ENCODE results near the gene TRMT2A.
A peak's percentile ranks its signal among the peaks of the same experiment; 100 is the strongest.

Gene TRMT2A

DNA sequence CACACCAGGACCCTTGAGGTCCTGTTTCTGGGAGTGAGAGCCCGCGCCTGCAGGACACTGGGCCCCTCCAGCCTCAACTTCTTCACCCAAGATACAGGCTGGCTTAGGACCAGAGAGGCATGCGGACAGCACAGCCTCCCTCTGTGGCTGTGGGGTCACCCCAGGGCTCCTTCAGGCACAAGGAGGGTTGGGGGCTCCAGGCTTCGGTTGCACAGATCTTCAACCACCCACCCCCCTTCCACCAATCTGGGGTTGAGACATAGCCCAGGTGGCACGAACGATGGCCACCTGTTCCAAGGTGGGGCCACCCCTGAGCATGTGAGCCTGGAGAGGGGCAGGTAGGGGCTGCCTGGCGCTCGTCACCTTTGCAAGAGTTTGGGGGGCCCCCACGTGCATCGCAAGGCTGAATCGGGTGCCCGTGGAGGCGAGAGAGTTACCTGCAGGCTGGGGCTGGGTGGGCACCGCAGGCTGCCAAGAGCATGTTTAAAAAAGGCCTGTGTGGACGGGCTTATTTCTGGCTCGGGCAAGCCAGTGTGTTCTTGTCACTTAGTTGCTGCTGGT, 15.7 kb upstream of the TRMT2A start:
- Histone ChIP-seq H4K20me1 (ENCODE audit: insufficient read depth, low read length, poor library complexity, severe bottlenecking) (peaks cover 20% of the 10 kb centered on the region), H3K4me3 (ENCODE audit: low read length, poor library complexity, severe bottlenecking) (peak overlapping the region; percentile 78), H3K4me2 (ENCODE audit: low read depth, low read length, poor library complexity, severe bottlenecking) (peak overlapping the region; percentile 86), H3K36me3 (ENCODE audit: insufficient read depth, low read length) (peaks cover 11% of the 10 kb centered on the region; the same call in 1 of the 2 replicates), H3K9me3 (ENCODE audit: insufficient read depth, low read depth, low read length) (no peaks in the 10 kb centered on the region), H3F3A (ENCODE audit: low read depth) (0 out of 2 replicates have a peak, but pooled peaks cover 2% of the 10 kb centered on the region), H3K9me2 (replicated peaks; ENCODE audit: low read depth, low read length) (no peaks in the 10 kb centered on the region), H3K27me3 (ENCODE audit: insufficient read depth, low read length, poor library complexity, severe bottlenecking) (no peaks in the 10 kb centered on the region), H3K9ac (ENCODE audit: low read depth, low read length, poor library complexity, severe bottlenecking) (peak overlapping the region; percentile 71), H3K4me1 (ENCODE audit: insufficient read depth, low read length, poor library complexity, severe bottlenecking) (peaks cover 23% of the 10 kb centered on the region), H2AFZ (ENCODE audit: low read length) (no peak overlapping the region), H3K79me2 (ENCODE audit: insufficient read depth, low read length) (peaks cover 47% of the 10 kb centered on the region; the same call in 1 of the 2 replicates)
- TF ChIP-seq EZH2phosphoT487 (IDR thresholded peaks at IDR 0.05; ENCODE audit: borderline replicate concordance) = no peak
- TF ChIP-seq, protein P1, sequence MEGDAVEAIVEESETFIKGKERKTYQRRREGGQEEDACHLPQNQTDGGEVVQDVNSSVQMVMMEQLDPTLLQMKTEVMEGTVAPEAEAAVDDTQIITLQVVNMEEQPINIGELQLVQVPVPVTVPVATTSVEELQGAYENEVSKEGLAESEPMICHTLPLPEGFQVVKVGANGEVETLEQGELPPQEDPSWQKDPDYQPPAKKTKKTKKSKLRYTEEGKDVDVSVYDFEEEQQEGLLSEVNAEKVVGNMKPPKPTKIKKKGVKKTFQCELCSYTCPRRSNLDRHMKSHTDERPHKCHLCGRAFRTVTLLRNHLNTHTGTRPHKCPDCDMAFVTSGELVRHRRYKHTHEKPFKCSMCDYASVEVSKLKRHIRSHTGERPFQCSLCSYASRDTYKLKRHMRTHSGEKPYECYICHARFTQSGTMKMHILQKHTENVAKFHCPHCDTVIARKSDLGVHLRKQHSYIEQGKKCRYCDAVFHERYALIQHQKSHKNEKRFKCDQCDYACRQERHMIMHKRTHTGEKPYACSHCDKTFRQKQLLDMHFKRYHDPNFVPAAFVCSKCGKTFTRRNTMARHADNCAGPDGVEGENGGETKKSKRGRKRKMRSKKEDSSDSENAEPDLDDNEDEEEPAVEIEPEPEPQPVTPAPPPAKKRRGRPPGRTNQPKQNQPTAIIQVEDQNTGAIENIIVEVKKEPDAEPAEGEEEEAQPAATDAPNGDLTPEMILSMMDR (conservative IDR thresholded peaks at IDR 0.05; ENCODE audit: low read length) = no peak

DNA sequence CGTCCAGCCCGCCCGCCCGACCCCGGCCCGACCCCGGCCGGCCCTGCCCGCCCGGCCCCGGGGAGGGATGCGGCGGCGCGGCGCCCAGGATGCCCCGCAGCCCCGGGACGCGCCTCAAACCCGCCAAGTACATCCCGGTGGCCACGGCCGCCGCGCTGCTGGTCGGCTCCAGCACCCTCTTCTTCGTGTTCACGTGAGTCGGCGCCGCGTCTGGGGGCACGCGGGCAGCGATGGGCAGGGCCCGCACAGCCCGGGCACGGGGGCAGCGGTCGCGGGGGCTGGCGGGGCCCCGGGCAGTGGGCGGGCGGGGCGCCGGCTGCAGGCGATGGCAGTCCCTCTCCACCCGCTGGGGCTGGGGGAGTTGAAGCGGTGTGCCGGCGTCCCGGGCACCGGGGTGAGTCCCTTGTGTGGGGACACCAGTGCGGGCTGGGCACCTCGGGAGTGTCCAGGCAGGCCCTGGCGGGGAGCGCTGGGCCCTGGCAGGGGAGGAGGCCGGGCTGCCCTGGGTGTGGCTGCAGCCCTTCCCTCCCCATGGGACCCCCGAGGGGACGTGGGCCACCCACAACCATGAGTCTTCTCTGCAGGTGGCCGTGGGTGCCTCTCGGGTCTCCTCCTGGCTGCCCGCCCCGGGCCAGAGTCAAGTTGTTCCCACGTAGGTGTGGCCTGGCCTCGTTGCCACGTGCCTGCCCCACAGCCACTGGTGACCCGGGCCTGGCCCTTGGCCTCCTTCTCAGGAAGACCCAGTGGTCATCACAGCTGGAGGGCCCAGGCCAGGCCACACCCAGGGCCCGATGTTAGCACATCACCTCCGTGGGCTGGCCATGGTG, 15.0 kb upstream of the TRMT2A start:
- Histone ChIP-seq H3F3A (ENCODE audit: low read depth) (0 out of 2 replicates have a peak, but pooled peaks cover 2% of the 10 kb centered on the region), H3K27me3 (ENCODE audit: insufficient read depth, low read length, poor library complexity, severe bottlenecking) (no peaks in the 10 kb centered on the region), H3K4me3 (ENCODE audit: low read length, poor library complexity, severe bottlenecking) (peak overlapping the region; percentile 78), H4K20me1 (ENCODE audit: insufficient read depth, low read length, poor library complexity, severe bottlenecking) (peaks cover 23% of the 10 kb centered on the region), H3K9me2 (replicated peaks; ENCODE audit: low read depth, low read length) (no peaks in the 10 kb centered on the region), H3K36me3 (ENCODE audit: insufficient read depth, low read length) (peaks cover 18% of the 10 kb centered on the region; the same call in 1 of the 2 replicates), H3K79me2 (ENCODE audit: insufficient read depth, low read length) (peaks cover 45% of the 10 kb centered on the region; the same call in 1 of the 2 replicates), H3K9ac (ENCODE audit: low read depth, low read length, poor library complexity, severe bottlenecking) (peak overlapping the region; percentile 71), H3K4me2 (ENCODE audit: low read depth, low read length, poor library complexity, severe bottlenecking) (peak overlapping the region; percentile 86), H3K9me3 (ENCODE audit: insufficient read depth, low read depth, low read length) (no peaks in the 10 kb centered on the region), H2AFZ (ENCODE audit: low read length) (no peak overlapping the region; the same call in 1 of the 2 replicates), H3K4me1 (ENCODE audit: insufficient read depth, low read length, poor library complexity, severe bottlenecking) (peaks cover 19% of the 10 kb centered on the region)
- TF ChIP-seq, protein P1 (conservative IDR thresholded peaks at IDR 0.05; ENCODE audit: low read length) = no peak
- no peak for TF ChIP-seq EZH2phosphoT487 (IDR thresholded peaks at IDR 0.05; ENCODE audit: borderline replicate concordance)

DNA sequence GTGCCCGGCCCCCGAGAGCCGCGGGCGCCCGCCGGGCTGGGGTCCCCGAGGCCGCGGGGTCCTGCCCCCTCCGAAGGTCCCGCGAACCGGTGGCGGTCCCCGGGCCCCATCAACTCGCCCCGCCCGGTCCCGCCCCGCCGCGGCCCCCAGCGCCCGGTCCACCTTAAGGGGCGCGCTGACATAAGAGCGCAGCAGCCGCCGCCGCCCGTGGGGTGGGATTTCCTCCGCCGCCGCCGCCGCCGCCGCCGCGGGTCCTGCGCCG, 14.5 kb upstream of the TRMT2A start, which contains the start of gene ZDHHC8:
ZDHHC8 (plus strand) TSS at position 208 of the 262 bp plus-strand sequence. CDS start 144 bp downstream, outside the sequence.
- Histone ChIP-seq H3K27me3 (ENCODE audit: insufficient read depth, low read length, poor library complexity, severe bottlenecking) (no peaks in the 10 kb centered on the region), H3K4me1 (ENCODE audit: insufficient read depth, low read length, poor library complexity, severe bottlenecking) (peaks cover 19% of the 10 kb centered on the region), H3K79me2 (ENCODE audit: insufficient read depth, low read length) (peaks cover 42% of the 10 kb centered on the region; the same call in 1 of the 2 replicates), H4K20me1 (ENCODE audit: insufficient read depth, low read length, poor library complexity, severe bottlenecking) (peaks cover 23% of the 10 kb centered on the region), H3K9ac (ENCODE audit: low read depth, low read length, poor library complexity, severe bottlenecking) (peak within 1 kb of the TSS; percentile 76), H3K9me3 (ENCODE audit: insufficient read depth, low read depth, low read length) (no peaks in the 10 kb centered on the region), H3K4me3 (ENCODE audit: low read length, poor library complexity, severe bottlenecking) (peak within 1 kb of the TSS; percentile 78), H3K36me3 (ENCODE audit: insufficient read depth, low read length) (peaks cover 23% of the 10 kb centered on the region; the same call in 1 of the 2 replicates), H3F3A (ENCODE audit: low read depth) (0 out of 2 replicates have a peak, but pooled peaks cover 2% of the 10 kb centered on the region), H3K9me2 (replicated peaks; ENCODE audit: low read depth, low read length) (no peaks in the 10 kb centered on the region), H3K4me2 (ENCODE audit: low read depth, low read length, poor library complexity, severe bottlenecking) (peak within 1 kb of the TSS; percentile 86), H2AFZ (ENCODE audit: low read length) (peak within 1 kb of the TSS; percentile 76)
- TF ChIP-seq, protein P1 (conservative IDR thresholded peaks at IDR 0.05; ENCODE audit: low read length) = no peak
- TF ChIP-seq EZH2phosphoT487 (IDR thresholded peaks at IDR 0.05; ENCODE audit: borderline replicate concordance) = no peak

All from Loucy (cell line).